GM12891 (cell line): Measurements from ENCODE around the gene SYT1.

ENCODE experiments used
- PAX5 ChIP-seq: IDR thresholded peaks from 2 replicates; pipeline ENCODE4 v1.6.1; 2011; ENCODE audit warnings: low read length, moderate library complexity, mild to moderate bottlenecking; ENCODE audit not compliant: insufficient read depth, severe bottlenecking
- POLR2A ChIP-seq: IDR thresholded peaks from 2 replicates; pipeline ENCODE4 v1.6.1; 2011; ENCODE audit warnings: low read depth, low read length, control low read depth
- POLR2AphosphoS5 ChIP-seq: IDR thresholded peaks from 2 replicates; pipeline ENCODE4 v1.6.1; 2011; ENCODE audit warnings: low read depth, low read length, control low read depth
- SPI1 ChIP-seq: IDR thresholded peaks from 2 replicates; pipeline ENCODE4 v1.6.1; 2011; ENCODE audit warnings: low read depth, low read length, control low read depth
- TAF1 ChIP-seq: IDR thresholded peaks from 2 replicates; pipeline ENCODE4 v1.6.1; 2011; ENCODE audit warnings: low read depth, low read length, control low read depth

- TF ChIP-seq POLR2AphosphoS5 (no peak), POLR2A (no peak), TAF1 (no peak), PAX5 (no peak), SPI1 (no peak)
Observed at GRCh38 chr12:79138872-79139271, 274.3 kb downstream of the SYT1 start.
